C4-2B (cell line): ENCODE results near the gene OTULIN.

Source experiments
- CTCF ChIP-seq: fragments of 450-650 bp; conservative IDR thresholded peaks from 2 replicates; pipeline ENCODE4 v1.5.1; 2017; ENCODE audit warnings: mild to moderate bottlenecking
- ZFX ChIP-seq: fragments of 450-650 bp; IDR thresholded peaks from 2 replicates; pipeline ENCODE4 v1.6.1; 2017

GRCh38 chr5:14720236-14720923 lies 55.9 kb downstream of the OTULIN start:
- TF ChIP-seq CTCF = no peak
- no peak for TF ChIP-seq ZFX
